ENCODE data around the gene ACP7.
"Not testable (repeated sequence)": the region's sequence is repeated elsewhere in the genome, so short reads cannot be mapped to it uniquely, and the experiment has no call there.

Gene ACP7

GRCh38 chr19:39110263-39110967, 26.2 kb downstream of the ACP7 start:
- peak; percentile 57 for DNase-seq

- DNase-seq, result no peak
Measured at GRCh38 chr19:39111593-39112199, 27.5 kb downstream of the ACP7 start.

GRCh38 chr19:39112338-39112890, 28.2 kb downstream of the ACP7 start:
- DNase-seq, result no peak

GRCh38 chr19:39113199-39113598, 29.0 kb downstream of the ACP7 start:
- DNase-seq, result no peak

- no peak for DNase-seq
Measured at GRCh38 chr19:39115105-39115847, 31.1 kb downstream of the ACP7 start.

- DNase-seq, result not testable (repeated sequence)
Measured at GRCh38 chr19:39117023-39117422, 32.9 kb downstream of the ACP7 start.

- DNase-seq, result no peak
Measured at GRCh38 chr19:39119830-39120229, 35.7 kb downstream of the ACP7 start.

- DNase-seq, result no peak
Measured at GRCh38 chr19:39122934-39123731, 39.0 kb downstream of the ACP7 start.

- DNase-seq, result no peak
Measured at GRCh38 chr19:39124136-39124764, 40.1 kb downstream of the ACP7 start.

- no peak for DNase-seq
Measured at GRCh38 chr19:39125199-39125553, 41.0 kb downstream of the ACP7 start.

- DNase-seq, result peak; percentile 93
Measured at GRCh38 chr19:39125554-39126311, 41.6 kb downstream of the ACP7 start, which contains the start of gene PAK4. TSS of gene PAK4 (plus strand) at chr19:39125786. CDS start at chr19:39169554, 43,768 bp downstream.

GRCh38 chr19:39126312-39127187, 42.4 kb downstream of the ACP7 start:
- DNase-seq, result no peak

- no peak for DNase-seq
Measured at GRCh38 chr19:39127812-39128515, 43.8 kb downstream of the ACP7 start.

GRCh38 chr19:39128516-39129079, 44.4 kb downstream of the ACP7 start:
- DNase-seq, result no peak

- no peak for DNase-seq
Measured at GRCh38 chr19:39129116-39129515, 44.9 kb downstream of the ACP7 start.

- no peak for DNase-seq
Measured at GRCh38 chr19:39130337-39131254, 46.4 kb downstream of the ACP7 start.

GRCh38 chr19:39131255-39131755, 47.1 kb downstream of the ACP7 start:
- DNase-seq, result no peak

Measured in effector CD4-positive, alpha-beta T cell (primary cell).